ENCODE data around the gene RAB1B. TPM values are rescaled to one million over a fixed set of nuclear protein-coding genes. Genes with fewer than 3 reads are reported as not detected.

Gene RAB1B
- polyA plus RNA-seq (2012; ENCODE audit: insufficient read length, low read depth) = 123 TPM

GRCh38 chr11:66268244-66268951 lies at the start of gene RAB1B:
Gene RAB1B, plus strand, starts transcription at chr11:66268639. Its CDS starts 41 bp downstream, at chr11:66268680.
- TF ChIP-seq POLR2AphosphoS5 (IDR thresholded peaks at IDR 0.05; ENCODE audit: low read depth, low read length) = peak; percentile 57
- TF ChIP-seq SIN3A (IDR thresholded peaks at IDR 0.05; ENCODE audit: borderline replicate concordance, insufficient read depth, low read length) = 0 out of 2 replicates have a peak, but pooled peaks have one; percentile 68
- TF ChIP-seq FOXP2 (optimal IDR thresholded peaks at IDR 0.05; ENCODE audit: borderline replicate concordance, extremely low read depth, extremely low read length, insufficient read depth) = peak; percentile 9
- TF ChIP-seq REST (IDR thresholded peaks at IDR 0.05; ENCODE audit: insufficient read depth in 1 of 2, low read depth in 2 of 2, low read length in 2 of 2) = no peak
- peak; percentile 45; the same call in 1 of the 2 replicates for TF ChIP-seq TAF1 (IDR thresholded peaks at IDR 0.05; ENCODE audit: borderline replicate concordance, insufficient read depth, low read length)

- TF ChIP-seq TAF1 (IDR thresholded peaks at IDR 0.05; ENCODE audit: borderline replicate concordance, insufficient read depth, low read length) (no peak), SIN3A (IDR thresholded peaks at IDR 0.05; ENCODE audit: borderline replicate concordance, insufficient read depth, low read length) (no peak), POLR2AphosphoS5 (IDR thresholded peaks at IDR 0.05; ENCODE audit: low read depth, low read length) (no peak), REST (IDR thresholded peaks at IDR 0.05; ENCODE audit: insufficient read depth in 1 of 2, low read depth in 2 of 2, low read length in 2 of 2) (no peak), FOXP2 (optimal IDR thresholded peaks at IDR 0.05; ENCODE audit: borderline replicate concordance, extremely low read depth, extremely low read length, insufficient read depth) (no peak)
Measured at GRCh38 chr11:66218846-66219620, 49.4 kb upstream of the RAB1B start.

- TF ChIP-seq FOXP2 (optimal IDR thresholded peaks at IDR 0.05; ENCODE audit: borderline replicate concordance, extremely low read depth, extremely low read length, insufficient read depth) = no peak
- no peak for TF ChIP-seq SIN3A (IDR thresholded peaks at IDR 0.05; ENCODE audit: borderline replicate concordance, insufficient read depth, low read length)
- TF ChIP-seq REST (IDR thresholded peaks at IDR 0.05; ENCODE audit: insufficient read depth in 1 of 2, low read depth in 2 of 2, low read length in 2 of 2) = no peak
- no peak for TF ChIP-seq TAF1 (IDR thresholded peaks at IDR 0.05; ENCODE audit: borderline replicate concordance, insufficient read depth, low read length)
- no peak for TF ChIP-seq POLR2AphosphoS5 (IDR thresholded peaks at IDR 0.05; ENCODE audit: low read depth, low read length)
Measured at GRCh38 chr11:66219846-66220565, 48.4 kb upstream of the RAB1B start.

GRCh38 chr11:66220566-66220935 lies 47.9 kb upstream of the RAB1B start:
- no peak for TF ChIP-seq TAF1 (IDR thresholded peaks at IDR 0.05; ENCODE audit: borderline replicate concordance, insufficient read depth, low read length)
- no peak for TF ChIP-seq POLR2AphosphoS5 (IDR thresholded peaks at IDR 0.05; ENCODE audit: low read depth, low read length)
- TF ChIP-seq REST (IDR thresholded peaks at IDR 0.05; ENCODE audit: insufficient read depth in 1 of 2, low read depth in 2 of 2, low read length in 2 of 2) = no peak
- no peak for TF ChIP-seq FOXP2 (optimal IDR thresholded peaks at IDR 0.05; ENCODE audit: borderline replicate concordance, extremely low read depth, extremely low read length, insufficient read depth)
- no peak for TF ChIP-seq SIN3A (IDR thresholded peaks at IDR 0.05; ENCODE audit: borderline replicate concordance, insufficient read depth, low read length)
